Activated B cell treated with CpG ODN at 0.5 μM for 24 hours (primary cell): Measurements from ENCODE around the gene YKT6. TPM values are rescaled to one million over a fixed set of nuclear protein-coding genes. Genes with fewer than 3 reads are reported as not detected.

Experiments used
- ATAC-seq: fragments of 200-7000 bp; cut with Tn5 transposase; one replicate; pipeline ENCODE4 v1.10.0; 2021; ENCODE audit warnings: low read depth, mild to moderate bottlenecking, moderate library complexity
- CTCF ChIA-PET: fragments of 350-600 bp; sonication (Branson Sonifier 250); formaldehyde crosslinking; loops from one replicate; lab custom pipeline; 2021; ENCODE audit warnings: antibody characterized with exemption; lab: Charles Lee
- POLR2A ChIA-PET: fragments of 350-600 bp; sonication (Branson Sonifier 250); formaldehyde crosslinking; loops from one replicate; lab custom pipeline; 2021; ENCODE audit warnings: antibody characterized with exemption; lab: Charles Lee
- DNase-seq: peaks from one replicate; pipeline ENCODE4 v3.0.0; 2022
- H3K27ac Mint-ChIP-seq: one replicate; pipeline ENCODE4 v1.8.0; 2020; ENCODE audit warnings: mixed read lengths
- H3K27me3 Mint-ChIP-seq: one replicate; pipeline ENCODE4 v1.8.0; 2021; ENCODE audit warnings: mixed read lengths
- H3K36me3 Mint-ChIP-seq: one replicate; pipeline ENCODE4 v1.8.0; 2021; ENCODE audit warnings: low read depth, mixed read lengths
- H3K4me1 Mint-ChIP-seq: one replicate; pipeline ENCODE4 v1.8.0; 2021; ENCODE audit warnings: mixed read lengths
- H3K4me3 Mint-ChIP-seq: one replicate; pipeline ENCODE4 v1.8.0; 2020; ENCODE audit warnings: mild to moderate bottlenecking, mixed read lengths
- H3K9me3 Mint-ChIP-seq: one replicate; pipeline ENCODE4 v1.8.0; 2020; ENCODE audit warnings: mixed read lengths
- CTCF ChIP-seq: fragments of 200-600 bp; IDR thresholded peaks from one replicate; pipeline ENCODE4 v1.8.0; 2022; ENCODE audit warnings: antibody characterized with exemption, mild to moderate bottlenecking
- intact Hi-C: fragments of 100-400 bp; cut with micrococcal nuclease; formaldehyde crosslinking; loops from one replicate; pipeline ENCODE4 v1.15.1; 2024
- total RNA-seq: library from RNA; stranded (reverse); gene quantifications from 2 replicates; pipeline ENCODE4 v1.2.3, GENCODE V29; 2022

The YKT6 gene
- total RNA-seq, 1 donor from 2014 or later, result 78.2 TPM

- CTCF ChIA-PET, result no interaction called here
- intact Hi-C loops, result no loop called here
- H3K9me3 Mint-ChIP-seq, result no peaks in the 10 kb centered on the region
- H3K27me3 Mint-ChIP-seq, result no peaks in the 10 kb centered on the region
- H3K4me3 Mint-ChIP-seq, result no peak overlapping the region
- DNase-seq, result no peak
- H3K4me1 Mint-ChIP-seq, result no peaks in the 10 kb centered on the region
- no peak for TF ChIP-seq CTCF
- POLR2A ChIA-PET, result no interaction called here
- no peak for ATAC-seq
- no peaks in the 10 kb centered on the region for H3K36me3 Mint-ChIP-seq
- no peak overlapping the region for H3K27ac Mint-ChIP-seq
Measured at GRCh38 chr7:44251881-44252280, 51.1 kb downstream of the YKT6 start.

- Mint-ChIP-seq H3K27ac (no peak overlapping the region), H3K27me3 (no peaks in the 10 kb centered on the region)
- intact Hi-C loops, result no loop called here
Measured at GRCh38 chr7:44256459-44256858, 55.7 kb downstream of the YKT6 start.

GRCh38 chr7:44257213-44257612, 56.4 kb downstream of the YKT6 start:
- no peaks in the 10 kb centered on the region for H3K9me3 Mint-ChIP-seq
- H3K4me3 Mint-ChIP-seq, result no peak overlapping the region
- TF ChIP-seq CTCF, result no peak
- H3K27ac Mint-ChIP-seq, result no peak overlapping the region
- intact Hi-C loops, result no loop called here
- peaks cover 35% of the 10 kb centered on the region for H3K4me1 Mint-ChIP-seq
- ATAC-seq (no peak), DNase-seq (no peak)
- no peaks in the 10 kb centered on the region for H3K27me3 Mint-ChIP-seq
- POLR2A ChIA-PET, result interaction anchor here (1.3 kb wide), 1 partner anchor 213 kb away, joined by 5 read pairs; the partner anchor contains the start of gene DBNL
- CTCF ChIA-PET, result no interaction called here
- no peaks in the 10 kb centered on the region for H3K36me3 Mint-ChIP-seq

More at GRCh38 chr7:44256459-44256858, 55.7 kb downstream of the YKT6 start:
- ATAC-seq (no peak), DNase-seq (no peak)
- no peaks in the 10 kb centered on the region for H3K36me3 Mint-ChIP-seq
- POLR2A ChIA-PET, result no interaction called here
- no peak overlapping the region for H3K4me3 Mint-ChIP-seq
- CTCF ChIA-PET, result no interaction called here
- no peak for TF ChIP-seq CTCF
- no peaks in the 10 kb centered on the region for H3K9me3 Mint-ChIP-seq
- peaks cover 35% of the 10 kb centered on the region for H3K4me1 Mint-ChIP-seq

- ChIA-PET POLR2A (interaction anchor here (0.7 to 1.3 kb wide), 3 partner anchors 213 to 332 kb away, joined by 4 to 12 read pairs (median 5); partner anchors contain the start of genes DBNL and DDX56), CTCF (interaction anchor here (0.7 kb wide), 1 partner anchor 17 kb away, joined by 3 read pairs; no protein-coding TSS in a partner anchor)
- no peaks in the 10 kb centered on the region for H3K36me3 Mint-ChIP-seq
- peaks cover 35% of the 10 kb centered on the region for H3K4me1 Mint-ChIP-seq
- peak; percentile 79 for ATAC-seq
- intact Hi-C loops, result no loop called here
- no peak for TF ChIP-seq CTCF
- no peaks in the 10 kb centered on the region for H3K9me3 Mint-ChIP-seq
- peak overlapping the region; percentile 15 for H3K4me3 Mint-ChIP-seq
- H3K27me3 Mint-ChIP-seq, result no peaks in the 10 kb centered on the region
- DNase-seq, result peak; percentile 41
- H3K27ac Mint-ChIP-seq, result peak overlapping the region; percentile 77
Measured at GRCh38 chr7:44257618-44258422, 57.0 kb downstream of the YKT6 start.

- intact Hi-C loops, result no loop called here
- H3K27me3 Mint-ChIP-seq, result no peaks in the 10 kb centered on the region
- H3K27ac Mint-ChIP-seq, result no peak overlapping the region
- H3K4me1 Mint-ChIP-seq, result peaks cover 35% of the 10 kb centered on the region
- POLR2A ChIA-PET, result interaction anchor here (0.7 to 1.3 kb wide), 3 partner anchors 214 to 333 kb away, joined by 4 to 12 read pairs (median 5); partner anchors contain the start of genes DBNL and DDX56
- TF ChIP-seq CTCF, result no peak
- DNase-seq (no peak), ATAC-seq (no peak)
- no peaks in the 10 kb centered on the region for H3K36me3 Mint-ChIP-seq
- H3K9me3 Mint-ChIP-seq, result no peaks in the 10 kb centered on the region
- CTCF ChIA-PET, result interaction anchor here (0.7 kb wide), 1 partner anchor 18 kb away, joined by 3 read pairs; no protein-coding TSS in a partner anchor
- peak overlapping the region; percentile 15 for H3K4me3 Mint-ChIP-seq
Measured at GRCh38 chr7:44258423-44258760, 57.6 kb downstream of the YKT6 start.
